ENCODE results near the gene MBOAT2.

DNA sequence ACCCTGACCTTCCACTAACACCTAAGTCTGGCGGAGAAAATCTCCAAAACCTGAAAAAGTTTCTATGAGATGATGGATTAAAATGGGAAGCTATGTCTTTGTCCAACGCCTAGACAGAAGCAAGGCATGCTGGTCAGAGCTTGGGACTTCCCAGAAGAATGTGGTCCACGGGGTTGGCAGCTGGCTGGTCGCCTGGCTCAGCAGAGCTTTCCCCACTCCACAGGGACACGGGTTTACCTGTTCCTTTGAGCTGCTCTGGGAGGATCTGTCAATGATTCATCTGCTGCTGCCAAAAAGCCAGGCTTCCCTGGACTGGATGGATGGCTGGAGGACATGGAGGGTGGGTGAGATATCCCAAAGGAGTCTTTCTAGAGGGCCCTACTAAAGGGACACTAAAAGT lies 10.8 kb downstream of the MBOAT2 start:
- TF ChIP-seq, protein P1, sequence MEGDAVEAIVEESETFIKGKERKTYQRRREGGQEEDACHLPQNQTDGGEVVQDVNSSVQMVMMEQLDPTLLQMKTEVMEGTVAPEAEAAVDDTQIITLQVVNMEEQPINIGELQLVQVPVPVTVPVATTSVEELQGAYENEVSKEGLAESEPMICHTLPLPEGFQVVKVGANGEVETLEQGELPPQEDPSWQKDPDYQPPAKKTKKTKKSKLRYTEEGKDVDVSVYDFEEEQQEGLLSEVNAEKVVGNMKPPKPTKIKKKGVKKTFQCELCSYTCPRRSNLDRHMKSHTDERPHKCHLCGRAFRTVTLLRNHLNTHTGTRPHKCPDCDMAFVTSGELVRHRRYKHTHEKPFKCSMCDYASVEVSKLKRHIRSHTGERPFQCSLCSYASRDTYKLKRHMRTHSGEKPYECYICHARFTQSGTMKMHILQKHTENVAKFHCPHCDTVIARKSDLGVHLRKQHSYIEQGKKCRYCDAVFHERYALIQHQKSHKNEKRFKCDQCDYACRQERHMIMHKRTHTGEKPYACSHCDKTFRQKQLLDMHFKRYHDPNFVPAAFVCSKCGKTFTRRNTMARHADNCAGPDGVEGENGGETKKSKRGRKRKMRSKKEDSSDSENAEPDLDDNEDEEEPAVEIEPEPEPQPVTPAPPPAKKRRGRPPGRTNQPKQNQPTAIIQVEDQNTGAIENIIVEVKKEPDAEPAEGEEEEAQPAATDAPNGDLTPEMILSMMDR (conservative IDR thresholded peaks at IDR 0.05; ENCODE audit: low read depth, low read length) = no peak
- TF ChIP-seq EZH2phosphoT487 (IDR thresholded peaks at IDR 0.05; ENCODE audit: borderline replicate concordance, low read length) (no peak), EZH2 (IDR thresholded peaks at IDR 0.05; ENCODE audit: low read length, unreplicated experiment) (no peak)
